DND-41 (cell line): ENCODE results near the gene VAV3.

Source experiments
- CTCF ChIP-seq: IDR thresholded peaks from 2 replicates; pipeline ENCODE4 v1.5.1; 2012; ENCODE audit warnings: borderline replicate concordance, low read length, moderate library complexity, mild to moderate bottlenecking; ENCODE audit not compliant: poor library complexity, severe bottlenecking; ENCODE audit errors: extremely low read depth
- EZH2 ChIP-seq: IDR thresholded peaks from 3 replicates; pipeline ENCODE4 v1.6.1; 2012; ENCODE audit warnings: borderline replicate concordance, low read depth, mild to moderate bottlenecking, moderate library complexity, low read length, inconsistent platforms; ENCODE audit not compliant: severe bottlenecking

- no peak for TF ChIP-seq CTCF
- no peak for TF ChIP-seq EZH2
Measured at GRCh38 chr1:107609808-107610207, 355.2 kb downstream of the VAV3 start.
